RWPE1 (cell line): Measurements from ENCODE around the gene HTR1D.

Experiments used
- CTCF ChIA-PET: fragments of 350-600 bp; sonication (Branson Sonifier 250); formaldehyde crosslinking; extraction: SDS; loops from one replicate; lab custom pipeline; 2021; lab: Yijun Ruan, JAX
- POLR2A ChIA-PET: fragments of 400-600 bp; formaldehyde crosslinking; extraction: SDS; loops from one replicate; lab custom pipeline; 2020; ENCODE audit warnings: antibody characterized with exemption; ENCODE audit not compliant: low non-redundant PET; lab: Yijun Ruan, JAX
- DNase-seq: peaks from one replicate; pipeline ENCODE4 v3.0.0; 2012; ENCODE audit warnings: low spot score
- H3K27ac ChIP-seq: fragments of 450-650 bp; 2 replicates; pipeline ENCODE4 v1.5.1; 2017
- CTCF ChIP-seq: fragments of 450-650 bp; conservative IDR thresholded peaks from 2 replicates; pipeline ENCODE4 v1.5.1; 2017; ENCODE audit warnings: low read depth, mild to moderate bottlenecking

The HTR1D gene

GRCh38 chr1:23188434-23188884, 28.8 kb downstream of the HTR1D start:
- DNase-seq = no peak
- CTCF ChIA-PET = interaction anchor here (0.6 kb wide), 1 partner anchor 210 kb away, joined by 4 read pairs; no protein-coding TSS in a partner anchor
- H3K27ac ChIP-seq = peak overlapping the region; percentile 89
- no peak for TF ChIP-seq CTCF
- POLR2A ChIA-PET = no interaction called here

GRCh38 chr1:23187637-23188036, 29.7 kb downstream of the HTR1D start:
- H3K27ac ChIP-seq = peak overlapping the region; percentile 45
- no peak for DNase-seq
- TF ChIP-seq CTCF = no peak
- CTCF ChIA-PET = interaction anchor here (0.6 to 0.9 kb wide), 3 partner anchors 9 to 93 kb away, joined by 3 read pairs; partner anchors contain the start of gene HTR1D
- POLR2A ChIA-PET = no interaction called here

GRCh38 chr1:23185381-23185780, 31.9 kb downstream of the HTR1D start:
- peak overlapping the region; percentile 52 for H3K27ac ChIP-seq
- DNase-seq = no peak
- CTCF ChIA-PET = interaction anchor here (0.6 to 4.6 kb wide), 37 partner anchors 9 to 519 kb away, joined by 3 to 67 read pairs (median 4); partner anchors contain the start of gene LUZP1
- POLR2A ChIA-PET = no interaction called here
- no peak for TF ChIP-seq CTCF

- peak; percentile 69 for TF ChIP-seq CTCF
- ChIA-PET POLR2A (interaction anchor here (0.6 kb wide), 1 partner anchor 115 kb away, joined by 3 read pairs; no protein-coding TSS in a partner anchor), CTCF (interaction anchor here (0.6 to 4.6 kb wide), 45 partner anchors 8 to 416 kb away, joined by 3 to 67 read pairs (median 4); partner anchors contain the start of gene LUZP1)
- H3K27ac ChIP-seq = no peak overlapping the region
- no peak for DNase-seq
Measured at GRCh38 chr1:23184212-23184934, 32.9 kb downstream of the HTR1D start.

GRCh38 chr1:23179862-23180261, 37.4 kb downstream of the HTR1D start:
- TF ChIP-seq CTCF = no peak
- ChIA-PET POLR2A (no interaction called here), CTCF (interaction anchor here (0.6 to 1.4 kb wide), 2 partner anchors 80 to 103 kb away, joined by 3 to 5 read pairs; no protein-coding TSS in a partner anchor)
- no peak for DNase-seq
- H3K27ac ChIP-seq = no peak overlapping the region

GRCh38 chr1:23178950-23179349, 38.4 kb downstream of the HTR1D start:
- no peak; the same call in 1 of the 2 replicates for TF ChIP-seq CTCF
- ChIA-PET CTCF (interaction anchor here (0.6 to 1.4 kb wide), 2 partner anchors 8 to 79 kb away, joined by 3 to 5 read pairs; no protein-coding TSS in a partner anchor), POLR2A (no interaction called here)
- DNase-seq = no peak
- no peak overlapping the region for H3K27ac ChIP-seq
